Measurements from ENCODE around the gene NFS1.
"Not testable (repeated sequence)": the region's sequence is repeated elsewhere in the genome, so short reads cannot be mapped to it uniquely, and the experiment has no call there.

The NFS1 gene

DNA sequence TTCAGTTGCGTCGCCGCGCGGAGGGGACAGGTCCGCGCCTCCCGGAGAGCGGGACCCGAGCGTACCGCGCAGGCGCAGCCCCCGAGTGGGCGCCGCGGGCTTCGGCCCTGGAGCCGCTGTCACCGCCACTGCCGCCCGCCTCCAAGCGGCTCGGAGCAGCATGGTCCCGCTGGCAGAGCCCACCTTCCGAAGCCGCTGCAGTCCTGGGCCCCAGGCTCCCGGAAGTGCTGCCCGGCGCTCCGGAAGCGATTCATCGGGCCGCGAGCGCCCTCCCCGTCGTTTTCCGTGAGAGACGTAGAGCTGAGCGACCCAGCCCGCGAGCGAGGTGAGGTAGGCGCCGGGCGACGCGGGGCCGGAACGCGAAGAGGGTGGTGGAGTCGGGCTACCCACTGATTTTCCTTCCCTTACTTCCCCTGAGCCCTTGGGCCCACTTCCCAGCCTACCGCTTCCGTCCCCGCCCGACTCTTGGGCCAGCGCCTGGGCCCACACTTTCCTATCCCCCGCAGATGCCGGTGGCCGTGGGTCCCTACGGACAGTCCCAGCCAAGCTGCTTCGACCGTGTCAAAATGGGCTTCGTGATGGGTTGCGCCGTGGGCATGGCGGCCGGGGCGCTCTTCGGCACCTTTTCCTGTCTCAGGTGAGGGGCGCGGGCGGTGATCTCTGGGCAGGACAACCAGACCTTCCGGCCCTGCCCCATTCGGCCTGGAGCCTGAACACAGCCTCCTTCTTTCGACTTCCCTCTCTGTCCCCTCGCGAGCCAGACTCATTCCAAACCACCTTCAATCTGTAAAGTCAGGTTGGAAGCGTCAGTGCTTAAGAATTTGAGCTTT lies at the start of gene NFS1, which contains the start of gene ROMO1:
Gene NFS1, minus strand, starts transcription at position 226 of the 830 bp plus-strand sequence. Its CDS starts 64 bp downstream, at position 162.
Gene ROMO1, plus strand, starts transcription at position 279 of the 830 bp plus-strand sequence. Its CDS starts 228 bp downstream, at position 507.
- DNase-seq (ENCODE audit: low read depth), result peak; percentile 80

DNA sequence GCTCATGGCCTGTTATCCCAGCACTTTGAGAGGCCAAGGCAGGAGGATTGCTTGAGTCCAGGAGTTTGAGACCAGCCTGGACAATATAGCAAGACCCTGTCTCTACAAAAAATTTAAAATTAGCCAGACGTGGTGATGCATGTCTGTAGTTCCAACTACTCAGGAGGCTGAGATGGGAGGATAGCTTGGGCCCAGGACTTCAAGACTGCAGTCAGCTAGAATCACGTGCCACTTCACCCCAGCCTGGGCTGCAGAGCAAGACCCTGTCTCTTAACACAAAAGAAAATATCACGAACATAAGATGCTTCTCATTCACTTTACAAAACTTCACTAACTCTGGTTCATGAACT lies 45.3 kb upstream of the NFS1 start:
- DNase-seq (ENCODE audit: low read depth), result not testable (repeated sequence)

DNA sequence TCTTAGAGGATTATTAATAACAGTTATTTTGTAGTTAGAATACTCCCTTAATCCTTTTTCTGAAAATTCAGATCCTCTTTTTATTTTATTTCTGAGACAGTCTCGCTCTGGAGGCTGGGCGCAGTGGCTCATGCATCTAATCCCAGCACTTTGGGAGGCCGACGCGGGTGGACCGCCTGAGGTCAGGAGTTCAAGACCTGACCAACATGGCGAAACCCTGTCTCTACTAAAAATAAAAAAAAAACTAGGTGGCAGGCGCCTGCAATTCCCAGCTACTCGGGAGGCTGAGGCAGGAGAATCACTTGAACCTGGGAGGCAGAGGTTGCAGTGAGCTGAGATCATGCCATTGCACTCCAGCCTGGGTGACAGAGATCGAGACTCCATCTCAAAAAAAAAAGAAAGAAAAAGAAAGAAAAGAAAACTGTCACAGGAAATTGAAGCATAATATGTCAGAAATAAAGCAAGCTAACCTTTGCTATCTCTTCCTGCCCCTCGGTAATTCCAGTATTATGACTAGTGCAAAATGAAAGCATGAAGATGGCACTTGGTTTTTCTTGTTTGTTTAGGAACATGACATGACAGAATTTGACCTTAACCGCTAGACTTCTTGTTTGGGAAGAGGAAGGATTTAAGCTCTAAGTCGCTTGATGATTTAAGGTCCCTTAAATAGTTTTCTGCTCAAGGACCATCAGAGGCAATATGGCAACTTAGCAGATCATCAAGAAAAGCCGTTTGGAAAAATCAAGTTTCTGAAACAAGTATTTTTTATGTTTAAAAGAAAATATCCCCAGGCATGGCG lies 44.7 kb upstream of the NFS1 start:
- DNase-seq (ENCODE audit: low read depth), result no peak

DNA sequence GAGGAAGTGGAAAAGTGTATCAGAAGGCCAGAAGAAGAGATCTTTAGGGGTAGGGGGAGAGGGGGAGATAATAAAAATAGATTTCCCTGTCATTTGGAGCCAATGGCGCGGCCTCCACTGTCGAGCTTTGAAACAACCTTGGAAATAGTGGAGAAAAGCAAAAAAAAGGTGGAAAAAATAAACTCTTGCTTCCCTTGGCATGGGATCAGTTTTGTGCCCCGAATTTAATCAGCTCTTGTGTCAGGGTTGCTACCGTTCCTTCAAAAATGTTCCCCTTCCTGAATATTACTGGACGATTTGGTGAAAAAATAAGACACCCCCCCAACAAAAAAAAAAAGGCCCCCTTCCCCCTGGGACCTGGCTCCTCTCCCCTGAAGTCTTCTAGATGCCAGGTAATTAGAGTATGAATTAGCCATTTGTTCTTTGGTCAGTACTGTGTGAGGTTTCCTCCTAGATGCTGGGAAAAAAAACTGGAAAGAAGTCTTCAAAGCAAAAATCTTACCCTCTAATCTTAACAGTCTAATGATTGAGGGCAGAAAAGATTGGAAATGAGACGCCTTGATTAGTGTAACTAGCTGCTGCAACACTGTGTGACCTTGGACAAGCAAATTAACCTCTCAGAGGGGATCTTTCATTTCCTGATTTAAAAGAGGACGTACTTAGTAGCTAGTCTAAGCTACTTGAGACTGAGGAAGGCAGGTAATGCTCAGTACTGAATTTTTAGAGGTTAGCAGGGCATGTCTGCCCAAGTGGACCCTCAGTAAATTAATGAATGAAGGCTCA lies 43.8 kb upstream of the NFS1 start:
- DNase-seq (ENCODE audit: low read depth), result no peak

DNA sequence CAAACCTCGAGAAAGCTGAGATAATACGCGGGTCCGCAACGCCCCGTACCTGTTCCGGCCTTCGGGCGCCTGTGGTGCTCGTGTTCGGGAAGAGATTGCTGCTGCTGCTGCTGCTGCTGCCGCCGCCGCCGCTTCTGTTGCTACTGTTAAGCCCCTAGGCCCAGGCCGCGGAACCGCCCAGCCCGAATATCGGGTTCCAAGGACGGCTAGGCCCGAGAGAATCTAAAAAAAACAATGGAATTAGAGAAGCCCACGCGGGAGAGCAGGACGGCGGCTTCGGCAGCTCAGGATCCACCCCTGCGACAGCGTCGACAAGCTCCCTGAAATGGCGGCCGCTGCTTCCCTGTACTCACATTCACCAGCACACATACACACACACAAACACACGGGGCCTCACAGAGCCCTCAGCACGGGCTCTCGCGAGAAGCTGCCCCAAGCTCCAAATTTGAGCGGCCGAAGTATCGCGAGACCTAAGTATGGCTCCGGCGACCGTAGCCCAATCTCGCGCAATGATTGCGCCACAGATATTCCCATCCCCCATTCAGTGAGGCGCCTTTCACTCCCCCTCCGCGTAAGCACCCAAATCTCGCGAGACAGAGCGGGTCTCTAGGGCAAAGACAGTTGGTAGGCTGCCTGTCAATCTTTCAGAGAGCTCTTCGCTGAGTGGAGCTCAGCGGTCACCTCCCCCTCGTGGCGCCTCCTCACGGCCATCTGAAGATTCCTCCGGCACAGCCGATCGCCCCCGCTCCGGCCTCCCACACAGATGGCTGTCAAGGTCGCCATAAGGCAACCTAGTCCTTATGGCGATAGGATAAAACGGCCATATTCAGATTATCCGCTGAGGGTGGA lies 43.0 kb upstream of the NFS1 start, which contains the start of gene RBM39:
Gene RBM39, minus strand, starts transcription at position 369 of the 849 bp plus-strand sequence. CDS start 1,386 bp downstream, outside the sequence.
- peak; percentile 100 for DNase-seq (ENCODE audit: low read depth)

DNA sequence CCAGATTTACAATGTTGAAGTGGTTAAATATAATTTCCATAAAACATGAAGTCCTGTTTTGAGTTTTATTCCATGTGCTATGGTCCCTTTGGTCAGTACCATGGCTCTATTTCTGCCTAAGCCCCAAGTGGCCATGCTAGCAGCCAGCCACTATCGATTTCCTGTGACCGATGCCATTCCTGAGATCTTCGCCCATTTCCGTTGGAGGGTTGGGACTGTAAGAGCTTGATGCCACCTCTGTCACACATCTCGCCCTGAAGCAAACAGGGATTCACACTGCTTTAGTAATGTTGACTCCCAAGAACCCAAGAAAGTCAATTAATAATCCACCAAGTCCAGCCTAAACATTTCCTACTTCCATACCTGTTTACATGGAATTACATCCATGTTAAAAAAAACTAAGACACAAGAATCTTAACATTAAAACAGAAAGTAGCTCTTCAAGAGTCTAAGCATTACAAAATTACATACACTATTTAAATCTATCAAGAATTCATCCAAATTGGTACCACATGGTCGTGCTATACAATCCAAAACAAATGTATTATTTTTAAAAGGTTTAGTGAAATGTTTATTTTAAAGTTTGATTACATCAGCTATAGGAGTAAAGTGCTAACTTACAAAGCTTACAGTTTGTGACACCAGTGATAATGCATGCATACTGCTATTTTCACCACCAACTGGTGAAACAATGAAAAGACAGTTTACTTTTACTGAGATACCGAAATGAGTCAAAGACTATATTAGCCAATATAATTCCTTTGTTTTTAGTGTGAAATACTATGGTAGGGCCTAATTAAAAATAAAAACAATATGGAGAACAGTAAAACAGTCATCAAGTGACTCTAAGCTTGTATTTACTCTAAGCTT lies 40.4 kb upstream of the NFS1 start:
- DNase-seq (ENCODE audit: low read depth), result no peak

DNA sequence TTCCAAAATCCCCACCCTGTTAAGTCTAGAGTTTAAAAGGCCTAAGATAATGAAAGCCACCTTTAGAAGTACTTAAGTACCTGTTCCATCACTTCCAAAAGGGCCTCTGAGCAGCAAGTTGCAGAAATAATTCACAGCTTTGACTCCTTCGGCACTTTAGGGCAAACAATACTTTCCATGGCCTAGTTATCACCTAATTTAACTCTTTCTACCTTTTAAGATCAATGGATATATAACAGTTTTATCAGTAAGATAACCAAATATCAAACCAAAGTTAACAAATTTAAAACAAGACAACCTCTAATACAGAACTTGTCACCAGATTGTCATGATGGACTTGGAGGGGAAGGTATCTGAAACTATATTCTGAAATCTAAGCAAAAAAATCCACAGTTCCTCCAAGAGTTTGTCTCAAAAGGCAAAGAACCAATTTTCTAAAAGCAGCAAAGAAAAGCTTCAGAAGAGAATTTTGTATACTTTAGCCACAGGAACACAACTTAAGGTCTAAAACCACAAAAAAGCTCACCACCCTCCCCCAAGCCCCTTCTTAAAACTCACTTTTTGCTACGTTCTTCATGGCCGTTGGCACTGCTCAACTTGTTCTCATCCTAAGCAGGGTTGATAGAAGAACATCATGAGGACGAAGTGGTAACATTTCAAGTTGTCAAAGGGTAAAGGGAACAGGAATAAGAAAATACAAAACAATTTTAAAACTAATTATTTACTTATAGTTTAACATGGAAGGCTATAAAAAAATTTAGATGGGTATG lies 39.4 kb upstream of the NFS1 start:
- no peak for DNase-seq (ENCODE audit: low read depth)

DNA sequence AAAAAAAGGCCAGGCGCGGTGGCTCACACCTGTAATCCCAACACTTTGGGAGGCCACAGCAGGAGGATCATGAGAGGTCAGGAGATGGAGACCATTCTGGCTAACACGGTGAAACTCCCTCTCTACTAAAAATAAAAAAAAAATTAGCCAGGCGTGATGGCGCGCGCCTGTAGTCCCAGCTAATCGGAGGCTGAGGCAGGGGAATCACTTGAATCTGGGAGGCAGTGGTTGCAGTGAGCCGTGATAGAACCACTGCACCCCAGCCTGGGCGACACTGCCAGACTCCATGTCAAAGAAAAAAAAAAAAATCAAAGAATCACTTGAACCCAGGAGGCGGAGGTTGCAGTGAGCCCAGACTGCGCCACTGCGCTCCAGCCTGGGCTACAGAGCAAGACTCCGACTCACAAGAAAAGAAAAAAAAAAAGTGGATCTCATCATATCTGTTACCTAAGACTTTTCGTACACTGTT lies 38.7 kb upstream of the NFS1 start:
- DNase-seq (ENCODE audit: low read depth), result no peak

DNA sequence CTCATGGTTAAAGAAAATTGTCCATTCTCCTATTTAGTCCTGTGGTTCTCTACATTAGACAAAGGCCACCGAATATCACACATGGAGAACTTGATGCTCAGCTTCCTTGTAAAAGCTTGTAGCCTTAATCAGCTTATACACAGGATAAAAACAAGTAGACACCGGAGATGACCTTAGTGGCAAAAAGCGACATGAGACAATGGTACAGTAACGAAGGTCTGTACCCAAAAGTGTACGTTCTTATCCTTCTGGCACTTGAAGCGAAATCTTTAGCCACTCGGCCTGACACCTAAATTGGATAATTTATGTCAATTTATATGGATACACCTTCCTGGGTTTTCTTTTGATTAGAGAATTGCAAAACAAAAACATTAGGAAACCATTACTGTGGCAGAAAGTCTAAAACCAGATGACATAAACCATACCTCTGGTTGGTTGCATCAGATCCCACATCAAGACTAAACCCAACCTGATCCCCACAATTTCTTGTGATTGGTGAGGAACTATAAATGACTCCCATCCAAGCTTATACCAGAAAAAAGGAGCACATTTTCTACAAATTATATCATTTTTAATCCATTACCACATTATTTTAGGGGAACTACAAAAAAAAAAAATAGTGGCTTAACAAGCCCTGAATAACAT lies 36.8 kb upstream of the NFS1 start:
- no peak for DNase-seq (ENCODE audit: low read depth)

DNA sequence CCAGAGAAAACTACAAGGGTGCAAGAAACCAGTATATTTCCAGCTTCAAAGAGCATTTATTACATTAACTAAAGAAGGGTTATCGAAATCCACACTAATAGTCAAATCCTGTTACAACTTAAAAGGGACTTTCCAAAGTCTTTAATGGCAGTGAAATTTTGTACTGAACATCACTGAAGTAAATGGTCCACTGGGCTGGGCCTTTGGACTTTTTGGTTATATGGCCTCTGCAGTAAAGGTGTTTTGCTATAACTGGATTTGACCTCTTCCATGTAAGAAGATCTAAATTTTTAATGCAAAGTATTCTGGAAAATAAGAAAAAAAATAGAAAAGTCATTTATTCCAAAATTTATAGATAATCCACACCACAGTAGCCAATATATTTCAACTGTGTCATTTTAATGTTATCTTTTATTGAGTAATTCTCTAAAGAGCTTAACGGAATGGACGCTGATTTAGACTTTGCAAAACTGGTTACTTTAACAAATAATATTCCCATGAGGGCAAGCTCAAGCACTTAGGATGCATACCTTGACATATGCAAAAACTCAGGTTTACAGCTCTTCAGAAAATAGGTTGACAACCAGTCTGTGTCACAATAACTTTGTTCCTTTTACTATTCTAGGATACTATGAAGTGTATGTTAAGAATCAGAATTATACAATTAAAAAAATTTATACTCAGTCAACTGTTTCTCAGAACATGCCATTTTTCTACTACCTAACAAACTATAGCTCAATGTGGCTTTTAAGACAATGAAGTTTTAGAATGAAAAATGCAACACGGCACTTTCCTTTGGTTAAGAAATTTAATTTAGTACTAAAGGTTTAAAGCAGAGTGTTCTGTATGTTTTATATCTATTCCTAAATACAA lies 35.9 kb upstream of the NFS1 start:
- DNase-seq (ENCODE audit: low read depth), result no peak

DNA sequence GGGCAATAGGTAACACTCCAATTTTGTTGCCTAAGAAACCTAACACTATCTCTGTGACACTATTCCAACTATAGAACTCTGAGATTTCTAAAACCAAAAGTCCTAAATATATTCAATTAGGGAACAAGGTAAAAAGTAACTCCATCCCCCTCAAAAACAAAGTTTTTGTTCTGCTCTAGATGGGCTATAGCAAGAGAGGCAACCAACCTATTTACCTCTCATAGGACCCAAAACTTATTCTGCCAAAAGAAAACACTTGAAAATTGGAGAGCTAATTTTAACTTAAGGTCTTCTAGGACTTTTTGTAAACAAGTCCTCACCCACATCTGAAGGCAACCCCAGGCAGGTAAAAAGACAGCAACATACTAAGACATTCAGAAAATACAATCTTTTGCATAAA lies 35.2 kb upstream of the NFS1 start:
- DNase-seq (ENCODE audit: low read depth), result no peak

DNA sequence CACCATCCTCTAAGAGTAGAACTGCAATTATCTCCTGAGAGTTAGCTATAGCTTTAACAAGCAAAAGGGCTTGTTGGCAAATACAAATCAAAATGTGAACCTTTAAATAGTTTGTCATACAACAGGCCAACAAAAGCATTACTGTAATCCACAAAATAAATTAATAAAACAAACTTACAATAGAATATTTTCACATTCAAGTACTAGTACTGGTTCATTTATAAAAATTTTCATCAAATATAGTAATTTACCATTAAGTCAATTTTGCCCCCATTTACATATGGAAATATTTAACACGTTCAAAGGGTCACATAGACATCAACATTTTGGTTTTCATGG lies 33.5 kb upstream of the NFS1 start:
- no peak for DNase-seq (ENCODE audit: low read depth)

DNA sequence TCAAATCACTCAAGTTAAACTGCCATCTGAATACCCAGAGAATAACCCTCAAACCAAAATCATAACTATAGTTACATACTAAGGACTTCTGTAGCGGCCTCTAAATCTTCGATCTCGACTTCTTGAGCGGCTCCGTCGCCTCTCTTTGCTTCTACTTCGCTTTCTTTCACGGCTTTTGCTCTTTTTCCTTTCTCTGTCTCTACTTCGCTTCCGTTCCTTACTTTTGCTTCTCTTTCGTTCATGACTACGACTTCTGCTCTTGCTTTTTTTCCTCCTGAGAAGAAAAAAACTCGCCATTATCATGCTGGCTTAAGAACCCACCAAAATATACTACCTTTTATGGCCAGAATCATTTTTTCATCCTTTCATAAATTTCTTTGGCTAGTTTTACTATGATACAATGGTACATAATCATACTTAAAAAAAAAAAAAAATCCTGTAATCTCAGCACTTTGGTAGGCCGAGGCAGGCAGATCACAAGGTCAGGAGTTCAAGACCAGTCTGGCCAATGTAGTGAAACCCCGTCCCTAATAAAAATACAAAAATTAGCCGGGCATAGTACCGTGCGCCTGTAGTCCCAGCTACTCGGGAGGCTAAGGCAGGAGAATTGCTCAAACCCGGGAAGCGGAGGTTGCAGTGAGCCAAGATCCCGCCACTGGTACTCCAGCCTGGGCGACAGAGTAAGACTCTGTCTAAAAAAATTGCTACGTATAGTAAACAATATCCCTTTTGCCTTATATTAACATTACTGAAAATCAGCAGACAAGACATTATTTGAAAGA lies 32.9 kb upstream of the NFS1 start:
- no peak for DNase-seq (ENCODE audit: low read depth)

DNA sequence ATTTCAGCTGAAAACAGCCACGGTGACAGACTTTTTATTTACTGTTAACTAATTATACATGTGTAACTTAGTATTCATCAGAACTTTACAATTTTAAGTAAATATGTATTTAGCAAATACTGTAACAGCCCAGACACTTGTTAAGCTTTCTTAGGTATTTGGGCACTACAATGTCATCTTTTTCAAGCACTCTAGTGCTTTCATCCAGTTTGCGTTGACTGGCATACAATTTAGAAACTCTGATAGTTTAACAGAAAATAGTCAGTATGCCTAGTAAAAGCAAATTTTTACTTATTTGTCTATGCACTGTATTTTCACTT lies 32.3 kb upstream of the NFS1 start:
- DNase-seq (ENCODE audit: low read depth), result no peak

DNA sequence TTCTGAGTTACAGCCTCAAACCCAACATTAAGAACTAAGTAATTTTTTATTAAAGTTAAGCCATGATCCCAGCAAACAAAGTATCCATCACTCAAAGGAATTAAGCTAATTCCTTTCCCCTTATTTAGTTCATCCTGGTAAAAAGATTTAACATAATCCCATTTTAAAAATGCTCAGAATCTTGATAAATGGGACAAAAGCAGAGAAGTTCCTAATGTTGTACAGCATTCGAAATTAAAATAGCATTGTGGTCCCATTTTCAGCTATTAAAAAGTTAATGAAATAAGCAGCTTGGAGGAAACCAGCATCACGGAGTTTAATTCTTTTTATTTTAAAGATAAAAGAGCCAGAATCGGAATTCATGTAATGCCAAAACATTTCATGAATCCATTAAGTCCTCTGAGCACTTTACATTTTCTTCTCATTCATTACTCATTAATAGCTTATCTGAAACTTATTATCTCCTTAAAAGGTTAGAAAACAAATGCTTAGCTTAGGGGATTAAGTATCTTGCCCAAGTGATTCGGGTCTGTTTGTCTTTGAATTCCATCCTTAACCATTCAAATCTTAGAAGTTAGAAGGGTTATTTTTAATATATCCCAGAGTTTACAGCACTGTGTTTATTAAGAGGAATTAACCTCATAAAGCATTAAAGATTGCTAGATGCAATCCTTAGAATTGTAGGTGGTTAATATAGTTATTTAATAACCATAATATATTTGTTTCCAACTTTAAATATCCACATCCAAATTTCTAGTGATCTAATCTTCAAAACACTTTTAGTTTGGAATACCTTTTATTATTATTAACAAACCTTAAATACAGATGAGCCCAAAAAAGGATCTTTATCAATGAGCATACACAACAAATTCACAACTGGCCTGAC lies 31.7 kb upstream of the NFS1 start:
- no peak for DNase-seq (ENCODE audit: low read depth)

DNA sequence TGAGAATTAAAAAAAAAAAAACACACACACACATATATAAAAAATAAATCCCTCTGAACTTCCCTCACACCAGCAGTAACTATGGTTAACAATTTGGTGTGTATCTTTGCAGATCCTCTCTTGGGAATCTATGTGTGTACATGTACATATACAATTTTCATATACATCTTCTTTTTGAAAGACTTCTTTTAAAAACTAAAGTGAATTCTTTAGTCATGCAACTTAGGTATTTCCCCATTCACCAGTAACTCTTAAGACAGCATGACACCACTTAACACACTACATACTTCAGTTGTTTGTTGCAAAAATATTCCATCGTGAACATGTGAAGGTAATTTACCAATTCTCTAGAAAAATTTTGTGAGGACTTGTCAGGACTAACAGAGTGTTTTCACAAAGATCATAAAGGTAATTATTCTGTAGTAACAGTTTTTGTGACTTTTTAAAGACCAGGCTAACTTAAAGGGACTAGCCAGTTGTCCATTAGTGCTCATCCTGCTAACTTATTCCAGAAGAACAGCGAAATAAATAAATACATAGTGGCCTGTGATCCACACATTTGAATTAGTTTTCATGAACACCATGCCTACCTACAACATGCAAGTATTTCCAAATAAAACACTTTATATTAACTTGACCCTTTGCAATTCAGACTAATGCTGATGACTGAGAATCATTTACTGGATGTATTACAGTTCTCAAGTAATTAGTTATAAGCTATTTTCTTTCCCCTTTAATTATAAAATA lies 30.9 kb upstream of the NFS1 start:
- DNase-seq (ENCODE audit: low read depth), result no peak

All from stimulated activated CD4-positive, alpha-beta T cell treated with anti-CD3 and anti-CD28 coated beads, Interleukin-2, amount 100 ng/mL, for 4 hours (primary cell).